ENCODE data around the gene SLC2A4RG.

Gene SLC2A4RG, protein sequence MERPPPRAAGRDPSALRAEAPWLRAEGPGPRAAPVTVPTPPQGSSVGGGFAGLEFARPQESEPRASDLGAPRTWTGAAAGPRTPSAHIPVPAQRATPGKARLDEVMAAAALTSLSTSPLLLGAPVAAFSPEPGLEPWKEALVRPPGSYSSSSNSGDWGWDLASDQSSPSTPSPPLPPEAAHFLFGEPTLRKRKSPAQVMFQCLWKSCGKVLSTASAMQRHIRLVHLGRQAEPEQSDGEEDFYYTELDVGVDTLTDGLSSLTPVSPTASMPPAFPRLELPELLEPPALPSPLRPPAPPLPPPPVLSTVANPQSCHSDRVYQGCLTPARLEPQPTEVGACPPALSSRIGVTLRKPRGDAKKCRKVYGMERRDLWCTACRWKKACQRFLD

DNA sequence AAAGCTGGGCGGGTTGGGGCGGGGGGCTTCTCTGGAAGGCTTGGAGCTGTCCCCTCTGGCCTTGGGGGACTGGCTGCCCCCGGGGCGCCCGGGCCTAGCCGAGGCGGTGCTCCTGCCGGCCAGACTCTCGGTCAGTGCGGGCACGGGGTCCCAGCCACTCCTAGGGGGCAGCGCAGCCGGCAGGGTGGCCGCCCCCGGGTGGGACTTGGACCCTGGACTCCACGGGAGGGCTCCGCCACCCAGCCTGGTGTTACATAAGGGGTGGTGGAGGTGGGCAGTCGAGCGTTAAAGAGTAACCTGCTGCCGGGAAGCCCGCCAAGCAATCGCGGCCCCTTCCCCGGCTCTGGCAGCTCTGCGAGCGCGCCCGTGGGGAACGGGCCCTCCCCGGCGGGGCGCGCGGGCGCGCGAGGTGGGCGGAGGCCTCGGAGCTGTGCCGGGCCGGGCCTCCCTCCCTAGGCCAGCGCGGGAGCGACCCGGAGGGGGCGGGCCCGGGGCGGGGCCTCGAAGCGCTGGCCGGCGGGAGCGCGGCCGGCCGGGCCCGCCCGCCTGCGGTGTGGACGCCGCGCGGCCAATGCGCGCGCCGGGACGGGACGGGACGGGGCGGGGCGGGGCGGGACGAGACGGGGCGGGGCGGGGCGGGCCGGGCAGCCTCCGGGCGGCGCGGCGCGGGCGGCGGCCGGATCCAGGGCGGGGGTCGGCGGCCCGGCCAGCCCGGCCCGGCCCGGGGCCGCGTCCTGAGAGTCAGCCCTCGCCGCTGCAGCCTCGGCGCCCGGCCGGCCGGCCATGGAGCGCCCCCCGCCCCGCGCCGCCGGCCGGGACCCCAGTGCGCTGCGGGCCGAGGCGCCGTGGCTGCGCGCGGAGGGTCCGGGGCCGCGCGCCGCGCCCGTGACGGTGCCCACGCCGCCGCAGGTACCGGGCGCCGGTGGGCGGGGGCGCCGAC is at the start of gene SLC2A4RG:
SLC2A4RG (plus strand) TSS at position 647 of the 940 bp plus-strand sequence; CDS start at position 784, 137 bp downstream.
- peak; percentile 53 to 71 for DNase-seq

DNA sequence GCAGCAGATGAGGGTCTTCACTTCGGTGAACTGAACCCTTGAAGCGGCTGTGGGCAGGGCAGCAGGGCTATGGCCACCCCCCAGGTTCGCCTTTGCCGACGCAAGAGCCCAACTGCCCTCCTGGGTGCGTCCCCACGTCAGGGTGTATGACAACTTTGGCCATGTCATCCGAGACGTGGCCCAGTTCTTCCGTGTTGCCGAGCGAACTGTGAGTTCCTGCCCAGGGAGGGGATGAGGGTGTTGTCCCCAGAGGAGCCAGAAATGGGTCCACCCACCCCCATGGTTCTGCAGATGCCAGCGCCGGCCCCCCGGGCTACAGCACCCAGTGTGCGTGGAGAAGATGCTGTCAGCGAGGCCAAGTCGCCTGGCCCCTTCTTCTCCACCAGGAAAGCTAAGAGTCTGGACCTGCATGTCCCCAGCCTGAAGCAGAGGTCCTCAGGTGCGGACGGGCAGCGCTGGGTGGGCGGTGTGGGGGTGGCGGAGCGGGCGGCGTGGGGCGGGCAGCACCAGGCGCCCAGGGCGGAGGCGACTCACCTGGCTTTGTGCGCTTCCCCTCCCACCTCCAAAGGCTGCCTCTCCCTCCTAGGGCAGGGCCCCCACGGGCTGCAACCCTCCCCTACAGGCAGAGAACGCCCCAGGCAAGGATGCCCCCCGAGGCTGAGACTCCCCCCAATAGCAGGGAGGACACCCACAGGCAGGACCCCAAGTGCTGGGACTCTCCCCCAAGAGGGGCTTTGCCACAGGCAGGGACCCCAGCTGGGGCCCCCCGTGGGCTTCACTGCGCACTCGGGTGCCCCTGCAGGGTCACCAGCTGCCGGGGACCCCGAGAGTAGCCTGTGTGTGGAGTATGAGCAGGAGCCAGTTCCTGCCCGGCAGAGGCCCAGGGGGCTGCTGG is 49.3 kb upstream of the SLC2A4RG start:
- no peak for DNase-seq

DNA sequence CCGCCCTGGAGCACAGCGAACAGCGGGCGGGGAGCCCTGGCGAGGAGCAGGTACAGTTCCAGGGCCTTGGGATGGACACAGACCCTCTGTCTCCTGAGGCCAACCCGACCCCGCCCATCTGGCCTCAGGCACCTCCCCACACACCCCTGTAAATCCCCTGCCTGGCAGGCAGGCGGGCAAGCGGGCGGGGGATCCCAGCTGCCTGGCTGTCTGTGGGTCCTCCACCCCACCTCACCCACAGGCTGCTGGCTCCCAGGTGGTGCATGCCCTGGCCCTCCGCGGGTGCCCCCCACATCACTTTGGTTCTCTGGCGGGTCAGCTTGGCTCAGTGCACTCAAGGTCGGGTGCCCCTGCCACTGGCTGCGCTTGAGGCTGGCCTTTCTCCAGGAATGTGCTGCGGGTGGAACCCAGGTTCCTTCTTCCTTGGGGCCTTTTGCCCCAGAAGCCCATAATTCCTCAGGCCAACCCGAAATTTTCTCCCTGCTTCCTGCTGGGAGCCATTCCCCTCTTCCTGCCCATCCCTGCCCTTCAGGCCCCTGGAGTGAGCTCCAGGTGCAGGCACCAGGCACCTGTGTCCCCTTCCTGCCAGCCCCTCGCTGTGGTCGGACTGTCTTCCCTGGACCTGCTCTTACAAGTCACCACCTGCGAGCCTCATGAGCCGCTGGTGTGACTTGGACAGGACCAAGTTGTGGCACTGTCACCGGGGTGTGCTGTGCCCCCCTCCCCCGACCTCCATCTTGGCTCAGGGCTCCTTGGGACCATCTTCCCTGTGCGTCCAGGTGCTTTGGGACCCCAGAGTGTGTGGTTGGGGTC is 48.5 kb upstream of the SLC2A4RG start:
- no peak for DNase-seq

DNA sequence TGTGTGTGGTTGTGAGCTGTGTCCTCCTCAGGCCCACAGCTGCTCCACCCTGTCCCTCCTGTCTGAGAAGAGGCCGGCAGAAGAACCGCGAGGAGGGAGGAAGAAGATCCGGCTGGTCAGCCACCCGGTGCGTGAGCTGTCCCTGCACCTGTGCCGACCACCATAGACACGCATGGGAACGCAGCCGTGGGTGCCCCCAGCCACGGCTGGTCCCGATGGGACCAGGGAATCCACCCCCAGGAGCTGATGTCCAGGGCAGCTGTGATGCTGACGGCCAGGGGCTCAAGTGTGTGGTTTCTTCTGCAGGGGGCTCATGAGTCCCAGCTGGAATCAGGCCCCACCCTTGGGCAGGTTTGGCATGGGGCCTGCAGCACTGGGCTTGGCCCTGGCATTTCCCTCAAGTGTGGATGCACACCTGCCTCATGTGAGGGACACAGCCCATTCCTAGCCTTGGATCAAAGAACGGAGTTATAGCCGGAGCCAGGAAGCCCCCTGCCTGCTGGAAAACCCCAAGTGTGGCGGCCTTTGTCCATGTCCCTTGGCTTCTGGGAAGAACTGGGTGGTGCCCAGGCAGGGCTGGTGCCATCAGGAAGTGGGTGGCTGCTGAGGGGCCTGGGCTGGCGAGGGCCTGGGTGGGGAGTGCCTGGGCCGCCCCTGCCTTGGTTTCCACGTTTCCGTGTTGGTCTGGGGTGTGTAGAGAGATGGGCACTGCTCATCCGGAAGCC is 47.7 kb upstream of the SLC2A4RG start:
- DNase-seq = no peak

DNA sequence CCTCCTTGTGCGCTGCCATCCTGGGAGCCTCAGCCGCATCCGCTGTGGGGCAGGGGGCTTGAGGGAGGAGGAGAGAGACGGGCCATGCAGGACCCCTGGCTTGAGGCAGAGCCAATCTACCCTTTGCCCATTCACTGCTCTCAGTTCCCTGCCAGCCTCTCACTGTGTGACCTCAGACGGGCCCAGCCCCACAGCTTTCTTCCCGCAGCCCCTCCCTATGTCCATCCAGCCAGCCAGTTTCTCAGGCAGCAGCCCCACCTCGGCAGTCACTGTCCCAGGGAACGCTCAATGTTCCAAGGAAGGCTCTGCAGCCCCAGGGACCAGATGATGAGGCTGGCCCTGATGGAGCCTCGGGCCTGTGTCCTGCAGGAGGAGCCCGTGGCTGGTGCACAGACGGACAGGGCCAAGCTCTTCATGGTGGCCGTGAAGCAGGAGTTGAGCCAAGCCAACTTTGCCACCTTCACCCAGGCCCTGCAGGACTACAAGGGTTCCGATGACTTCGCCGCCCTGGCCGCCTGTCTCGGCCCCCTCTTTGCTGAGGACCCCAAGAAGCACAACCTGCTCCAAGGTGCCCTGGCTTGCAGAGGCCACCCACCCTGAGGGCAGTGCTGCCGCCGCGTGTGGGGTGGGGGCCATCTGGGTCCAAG is 47.0 kb upstream of the SLC2A4RG start:
- no peak for DNase-seq

DNA sequence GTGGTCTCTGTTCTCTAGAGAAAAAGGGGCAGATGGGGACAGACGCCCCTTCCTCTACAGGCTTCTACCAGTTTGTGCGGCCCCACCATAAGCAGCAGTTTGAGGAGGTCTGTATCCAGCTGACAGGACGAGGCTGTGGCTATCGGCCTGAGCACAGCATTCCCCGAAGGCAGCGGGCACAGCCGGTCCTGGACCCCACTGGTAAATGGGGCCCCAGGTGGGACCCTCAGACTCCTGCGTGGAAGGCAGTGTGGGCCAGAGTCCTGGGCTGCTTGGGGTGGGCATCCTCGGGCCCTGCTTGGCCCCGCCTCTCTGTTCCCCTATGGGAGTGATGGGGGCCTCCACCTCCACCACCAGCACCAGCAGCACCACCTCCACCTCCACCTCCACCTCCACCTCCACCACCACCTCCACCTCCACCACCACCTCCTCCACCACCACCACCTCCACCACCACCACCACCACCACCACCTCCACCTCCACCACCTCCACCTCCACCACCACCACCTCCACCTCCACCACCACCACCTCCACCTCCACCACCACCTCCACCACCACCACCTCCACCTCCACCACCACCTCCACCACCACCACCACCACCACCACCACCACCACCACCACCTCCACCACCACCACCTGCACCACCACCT is 46.4 kb upstream of the SLC2A4RG start:
- DNase-seq = no peak

DNA sequence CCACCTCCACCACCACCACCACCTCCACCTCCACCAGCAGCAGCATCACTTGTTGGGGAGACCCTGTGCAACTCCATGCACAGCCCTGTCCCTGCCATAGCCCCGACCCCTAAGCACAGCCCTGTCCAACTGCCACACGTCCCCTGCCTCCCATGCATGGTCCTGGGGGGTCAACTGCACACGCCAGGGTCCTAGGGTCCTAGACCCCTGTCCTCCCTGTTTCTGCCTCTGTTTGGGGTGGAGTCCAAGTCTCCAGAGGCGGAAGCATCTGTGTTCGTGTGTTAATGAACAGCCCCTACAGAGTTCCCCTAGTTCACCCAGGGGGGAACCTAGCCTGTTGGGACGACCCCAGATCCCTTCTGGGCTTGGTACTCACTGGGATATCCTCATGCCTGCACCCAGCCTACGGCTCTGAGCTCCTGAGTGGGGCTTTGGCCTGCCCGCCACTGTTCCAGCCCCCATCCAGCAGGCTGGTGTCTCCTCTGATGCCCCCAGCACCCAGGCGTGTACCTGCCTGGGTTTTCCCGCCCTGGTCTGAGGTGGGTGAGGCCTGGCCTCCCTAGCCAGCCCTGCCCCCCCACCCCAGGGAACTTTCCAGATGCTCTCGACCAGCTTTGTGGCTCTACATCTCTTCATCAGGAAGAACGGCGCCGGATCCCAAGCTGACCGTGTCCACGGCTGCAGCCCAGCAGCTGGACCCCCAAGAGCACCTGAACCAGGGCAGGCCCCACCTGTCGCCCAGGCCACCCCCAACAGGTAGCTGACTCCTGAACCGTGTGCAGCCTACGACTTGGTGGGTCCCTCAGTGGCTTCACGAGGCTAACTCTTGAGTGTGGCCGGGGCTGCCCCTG is 45.6 kb upstream of the SLC2A4RG start:
- no peak for DNase-seq

DNA sequence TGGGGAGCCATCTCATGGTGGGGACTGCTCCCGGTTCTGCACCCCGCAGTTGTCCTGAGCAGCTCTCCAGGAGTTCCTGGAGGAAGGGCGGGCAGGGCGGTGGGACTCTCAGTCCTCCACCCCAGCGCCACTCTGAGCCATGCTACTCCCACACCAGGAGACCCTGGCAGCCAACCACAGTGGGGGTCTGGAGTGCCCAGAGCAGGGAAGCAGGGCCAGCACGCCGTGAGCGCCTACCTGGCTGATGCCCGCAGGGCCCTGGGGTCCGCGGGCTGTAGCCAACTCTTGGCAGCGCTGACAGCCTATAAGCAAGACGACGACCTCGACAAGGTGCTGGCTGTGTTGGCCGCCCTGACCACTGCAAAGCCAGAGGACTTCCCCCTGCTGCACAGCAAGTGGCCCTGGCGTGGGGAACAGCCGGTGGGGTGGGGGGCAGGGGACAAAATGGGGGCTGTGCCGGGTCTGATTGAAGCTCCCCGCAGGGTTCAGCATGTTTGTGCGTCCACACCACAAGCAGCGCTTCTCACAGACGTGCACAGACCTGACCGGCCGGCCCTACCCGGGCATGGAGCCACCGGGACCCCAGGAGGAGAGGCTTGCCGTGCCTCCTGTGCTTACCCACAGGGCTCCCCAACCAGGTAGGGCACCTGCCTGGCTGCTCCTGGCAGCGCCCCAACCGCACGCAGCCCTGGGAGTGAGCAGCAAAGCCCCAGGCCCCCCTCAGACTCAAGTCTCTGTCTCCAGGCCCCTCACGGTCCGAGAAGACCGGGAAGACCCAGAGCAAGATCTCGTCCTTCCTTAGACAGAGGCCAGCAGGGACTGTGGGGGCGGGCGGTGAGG is 44.8 kb upstream of the SLC2A4RG start:
- no peak for DNase-seq

DNA sequence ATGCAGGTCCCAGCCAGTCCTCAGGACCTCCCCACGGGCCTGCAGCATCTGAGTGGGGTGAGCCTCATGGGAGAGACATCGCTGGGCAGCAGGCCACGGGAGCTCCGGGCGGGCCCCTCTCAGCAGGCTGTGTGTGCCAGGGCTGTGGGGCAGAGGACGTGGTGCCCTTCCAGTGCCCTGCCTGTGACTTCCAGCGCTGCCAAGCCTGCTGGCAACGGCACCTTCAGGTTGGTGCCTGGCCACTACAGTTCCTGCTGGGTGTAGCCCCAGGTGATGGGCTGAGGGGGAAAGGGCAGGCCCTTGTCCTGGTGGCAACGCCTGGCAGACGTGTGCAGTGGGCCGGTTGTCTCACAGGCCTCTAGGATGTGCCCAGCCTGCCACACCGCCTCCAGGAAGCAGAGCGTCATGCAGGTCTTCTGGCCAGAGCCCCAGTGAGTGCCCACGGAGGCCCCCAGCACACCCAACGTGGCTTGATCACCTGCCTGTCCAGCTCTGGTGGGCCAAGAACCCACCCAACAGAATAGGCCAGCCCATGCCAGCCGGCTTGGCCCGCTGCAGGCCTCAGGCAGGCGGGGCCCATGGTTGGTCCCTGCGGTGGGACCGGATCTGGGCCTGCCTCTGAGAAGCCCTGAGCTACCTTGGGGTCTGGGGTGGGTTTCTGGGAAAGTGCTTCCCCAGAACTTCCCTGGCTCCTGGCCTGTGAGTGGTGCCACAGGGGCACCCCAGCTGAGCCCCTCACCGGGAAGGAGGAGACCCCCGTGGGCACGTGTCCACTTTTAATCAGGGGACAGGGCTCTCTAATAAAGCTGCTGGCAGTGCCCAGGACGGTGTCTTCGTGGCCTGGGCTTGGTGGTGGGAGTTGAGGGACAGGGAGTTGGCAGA is 43.9 kb upstream of the SLC2A4RG start:
- DNase-seq = no peak

DNA sequence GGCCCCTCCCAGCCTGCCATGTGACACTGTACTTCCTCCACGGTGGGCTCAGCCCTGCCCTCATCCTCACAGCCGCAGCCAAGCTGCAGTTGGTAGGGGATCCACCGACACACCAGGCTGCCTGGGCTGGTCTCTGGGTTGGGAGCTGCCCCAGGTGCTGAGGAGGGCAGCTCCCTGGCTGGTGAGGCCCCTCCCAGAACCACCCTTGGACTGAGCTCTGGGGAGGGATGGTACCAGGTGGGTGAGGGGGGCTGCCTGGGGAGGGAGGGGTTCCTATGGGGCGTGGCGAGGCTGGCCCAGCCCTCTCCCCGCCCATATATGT is 43.3 kb upstream of the SLC2A4RG start:
- DNase-seq = no peak

DNA sequence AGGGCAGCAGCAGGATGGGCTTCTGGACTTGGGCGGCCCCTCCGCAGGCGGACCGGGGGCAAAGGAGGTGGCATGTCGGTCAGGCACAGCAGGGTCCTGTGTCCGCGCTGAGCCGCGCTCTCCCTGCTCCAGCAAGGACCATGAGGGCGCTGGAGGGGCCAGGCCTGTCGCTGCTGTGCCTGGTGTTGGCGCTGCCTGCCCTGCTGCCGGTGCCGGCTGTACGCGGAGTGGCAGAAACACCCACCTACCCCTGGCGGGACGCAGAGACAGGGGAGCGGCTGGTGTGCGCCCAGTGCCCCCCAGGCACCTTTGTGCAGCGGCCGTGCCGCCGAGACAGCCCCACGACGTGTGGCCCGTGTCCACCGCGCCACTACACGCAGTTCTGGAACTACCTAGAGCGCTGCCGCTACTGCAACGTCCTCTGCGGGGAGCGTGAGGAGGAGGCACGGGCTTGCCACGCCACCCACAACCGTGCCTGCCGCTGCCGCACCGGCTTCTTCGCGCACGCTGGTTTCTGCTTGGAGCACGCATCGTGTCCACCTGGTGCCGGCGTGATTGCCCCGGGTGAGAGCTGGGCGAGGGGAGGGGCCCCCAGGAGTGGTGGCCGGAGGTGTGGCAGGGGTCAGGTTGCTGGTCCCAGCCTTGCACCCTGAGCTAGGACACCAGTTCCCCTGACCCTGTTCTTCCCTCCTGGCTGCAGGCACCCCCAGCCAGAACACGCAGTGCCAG is 42.8 kb upstream of the SLC2A4RG start, which contains the start of gene TNFRSF6B:
TNFRSF6B (plus strand) TSS at position 25 of the 729 bp plus-strand sequence; CDS start at position 141, 116 bp downstream.
- peak in 1 of 2 experiments; percentile 19 for DNase-seq

DNA sequence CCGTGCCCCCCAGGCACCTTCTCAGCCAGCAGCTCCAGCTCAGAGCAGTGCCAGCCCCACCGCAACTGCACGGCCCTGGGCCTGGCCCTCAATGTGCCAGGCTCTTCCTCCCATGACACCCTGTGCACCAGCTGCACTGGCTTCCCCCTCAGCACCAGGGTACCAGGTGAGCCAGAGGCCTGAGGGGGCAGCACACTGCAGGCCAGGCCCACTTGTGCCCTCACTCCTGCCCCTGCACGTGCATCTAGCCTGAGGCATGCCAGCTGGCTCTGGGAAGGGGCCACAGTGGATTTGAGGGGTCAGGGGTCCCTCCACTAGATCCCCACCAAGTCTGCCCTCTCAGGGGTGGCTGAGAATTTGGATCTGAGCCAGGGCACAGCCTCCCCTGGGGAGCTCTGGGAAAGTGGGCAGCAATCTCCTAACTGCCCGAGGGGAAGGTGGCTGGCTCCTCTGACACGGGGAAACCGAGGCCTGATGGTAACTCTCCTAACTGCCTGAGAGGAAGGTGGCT is 42.2 kb upstream of the SLC2A4RG start:
- no peak for DNase-seq

DNA sequence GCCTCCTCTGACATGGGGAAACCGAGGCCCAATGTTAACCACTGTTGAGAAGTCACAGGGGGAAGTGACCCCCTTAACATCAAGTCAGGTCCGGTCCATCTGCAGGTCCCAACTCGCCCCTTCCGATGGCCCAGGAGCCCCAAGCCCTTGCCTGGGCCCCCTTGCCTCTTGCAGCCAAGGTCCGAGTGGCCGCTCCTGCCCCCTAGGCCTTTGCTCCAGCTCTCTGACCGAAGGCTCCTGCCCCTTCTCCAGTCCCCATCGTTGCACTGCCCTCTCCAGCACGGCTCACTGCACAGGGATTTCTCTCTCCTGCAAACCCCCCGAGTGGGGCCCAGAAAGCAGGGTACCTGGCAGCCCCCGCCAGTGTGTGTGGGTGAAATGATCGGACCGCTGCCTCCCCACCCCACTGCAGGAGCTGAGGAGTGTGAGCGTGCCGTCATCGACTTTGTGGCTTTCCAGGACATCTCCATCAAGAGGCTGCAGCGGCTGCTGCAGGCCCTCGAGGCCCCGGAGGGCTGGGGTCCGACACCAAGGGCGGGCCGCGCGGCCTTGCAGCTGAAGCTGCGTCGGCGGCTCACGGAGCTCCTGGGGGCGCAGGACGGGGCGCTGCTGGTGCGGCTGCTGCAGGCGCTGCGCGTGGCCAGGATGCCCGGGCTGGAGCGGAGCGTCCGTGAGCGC is 41.6 kb upstream of the SLC2A4RG start:
- DNase-seq = no peak

DNA sequence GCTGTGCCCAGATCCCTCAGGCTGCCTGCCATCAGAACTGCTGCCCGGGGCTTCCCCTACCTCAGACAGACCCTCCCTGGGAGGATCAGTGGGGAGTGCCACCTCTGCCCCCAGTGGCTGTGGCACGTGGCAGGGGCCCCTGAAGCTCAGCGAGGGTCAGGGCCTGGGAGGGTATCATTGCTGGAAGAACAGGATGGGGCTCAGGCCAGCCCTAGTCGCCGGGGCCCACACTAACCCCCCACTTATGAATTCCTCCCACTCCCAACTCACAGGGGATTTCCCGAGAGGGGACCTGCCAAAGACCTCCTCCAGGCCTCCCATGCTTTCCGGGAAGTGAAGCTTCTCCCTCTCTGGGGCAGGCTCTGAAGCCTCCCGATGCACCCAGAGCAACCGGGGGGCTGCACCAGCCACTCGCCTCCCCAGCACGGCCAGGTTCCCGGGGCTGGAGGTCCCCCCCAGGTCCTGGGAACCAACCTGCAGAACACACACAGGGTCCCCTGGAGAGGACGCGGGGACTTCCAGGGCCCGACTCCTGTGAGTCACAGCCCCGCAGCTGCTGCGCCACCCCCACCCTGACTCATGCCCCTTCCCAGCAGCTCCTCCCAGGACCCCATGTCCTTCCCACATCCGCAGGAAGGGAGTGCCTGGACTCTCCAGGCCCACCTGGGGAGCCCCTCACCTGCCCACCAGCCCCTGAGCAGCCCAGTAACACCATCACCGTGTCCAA is 40.7 kb upstream of the SLC2A4RG start:
- peak; percentile 42 to 58 for DNase-seq
